Activated naive CD4-positive, alpha-beta T cell treated with anti-CD3 and anti-CD28 coated beads, Interleukin-2, amount 10 ng/mL, durations not matched to agents 7 days and 5 days (primary cell): ENCODE data around the gene ST14.

Experiments used
- CTCF ChIA-PET: fragments of 350-600 bp; sonication (Branson Sonifier 250); formaldehyde crosslinking; loops from one replicate; lab custom pipeline; 2021; ENCODE audit warnings: antibody characterized with exemption; lab: Charles Lee
- DNase-seq: peaks from one replicate; pipeline ENCODE4 v3.0.0-alpha.2; 2020
- H3K27ac Mint-ChIP-seq: one replicate; pipeline ENCODE4 v1.8.0; 2021; ENCODE audit warnings: mild to moderate bottlenecking, moderate library complexity, mixed read lengths
- H3K27me3 Mint-ChIP-seq: one replicate; pipeline ENCODE4 v1.8.0; 2021; ENCODE audit warnings: mild to moderate bottlenecking, mixed read lengths
- H3K36me3 Mint-ChIP-seq: one replicate; pipeline ENCODE4 v1.8.0; 2021; ENCODE audit warnings: mixed read lengths
- H3K4me1 Mint-ChIP-seq: one replicate; pipeline ENCODE4 v1.8.0; 2021; ENCODE audit warnings: mixed read lengths
- H3K4me3 Mint-ChIP-seq: one replicate; pipeline ENCODE4 v1.8.0; 2021; ENCODE audit warnings: mild to moderate bottlenecking, moderate library complexity, mixed read lengths
- H3K9me3 Mint-ChIP-seq: one replicate; pipeline ENCODE4 v1.8.0; 2021; ENCODE audit warnings: mixed read lengths

The ST14 gene

DNA sequence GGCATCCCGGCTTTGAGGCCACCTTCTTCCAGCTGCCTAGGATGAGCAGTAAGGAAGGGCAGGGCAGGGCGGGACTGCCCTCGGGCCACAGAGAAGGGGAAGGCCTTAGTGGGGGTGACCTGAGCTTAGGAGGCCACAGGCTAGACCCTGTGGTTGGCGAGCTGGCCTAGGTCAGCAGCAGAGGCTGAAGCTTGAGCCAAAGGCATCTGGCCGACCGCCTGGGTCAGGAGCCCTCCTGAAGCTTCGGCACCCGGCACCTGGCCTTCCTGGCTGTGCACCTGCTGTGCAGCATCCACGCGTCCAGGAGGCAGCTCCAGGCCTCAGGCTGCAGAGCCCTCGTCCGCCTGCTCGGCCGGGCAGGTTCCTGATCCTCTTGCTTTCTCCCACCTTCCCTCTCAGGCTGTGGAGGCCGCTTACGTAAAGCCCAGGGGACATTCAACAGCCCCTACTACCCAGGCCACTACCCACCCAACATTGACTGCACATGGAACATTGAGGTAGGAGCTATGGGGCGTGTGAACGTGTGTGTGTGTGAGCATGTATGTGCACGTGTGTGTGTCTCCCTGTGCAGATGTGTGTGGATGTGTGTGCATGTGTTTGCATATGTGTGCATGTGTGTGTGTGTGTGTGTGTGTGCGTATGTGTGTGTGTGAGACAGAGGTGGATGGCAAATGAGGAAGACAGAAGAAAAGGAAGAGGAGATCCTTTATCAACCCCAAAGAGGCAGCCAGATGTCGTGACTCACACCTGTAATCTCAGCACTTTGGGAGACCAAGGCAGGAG is 34.9 kb downstream of the ST14 start:
- Mint-ChIP-seq H3K4me3 (no peak overlapping the region), H3K27ac (no peak overlapping the region), H3K36me3 (no peaks in the 10 kb centered on the region), H3K4me1 (no peaks in the 10 kb centered on the region), H3K27me3 (no peaks in the 10 kb centered on the region), H3K9me3 (no peaks in the 10 kb centered on the region)
- CTCF ChIA-PET: interaction anchor here (1.4 kb wide), 1 partner anchor 18 kb away, joined by 3 read pairs; no protein-coding TSS in a partner anchor
- no peak for DNase-seq

DNA sequence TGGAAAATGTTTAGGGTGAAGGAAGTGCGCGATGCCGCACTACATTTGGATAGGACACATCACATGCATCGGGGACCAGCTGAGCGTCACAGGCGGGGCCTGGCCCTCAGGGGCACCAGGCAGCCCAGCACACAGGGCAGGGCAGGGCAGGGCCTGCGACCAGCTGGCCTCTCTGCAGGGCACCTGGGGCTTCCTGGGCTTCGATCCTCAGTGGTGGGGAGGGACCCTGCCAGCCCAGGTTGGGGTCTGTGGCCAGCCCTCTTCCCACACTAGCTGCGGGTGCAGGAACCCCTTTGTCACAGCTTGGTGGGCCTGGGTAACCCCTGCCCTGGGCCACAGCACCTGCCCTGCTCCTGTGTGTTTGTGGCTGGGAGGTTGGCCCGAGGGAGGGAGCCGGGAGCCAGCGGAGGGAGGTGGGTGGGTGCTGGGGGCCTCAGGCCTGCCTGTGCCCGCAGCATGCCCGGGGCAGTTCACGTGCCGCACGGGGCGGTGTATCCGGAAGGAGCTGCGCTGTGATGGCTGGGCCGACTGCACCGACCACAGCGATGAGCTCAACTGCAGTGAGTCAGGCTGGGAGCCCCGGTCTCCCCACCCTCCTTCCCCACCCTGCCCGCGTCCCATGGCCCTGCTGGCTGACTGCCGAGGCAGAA is 37.9 kb downstream of the ST14 start:
- CTCF ChIA-PET: interaction anchor here (1.0 kb wide), 1 partner anchor 66 kb away, joined by 3 read pairs; no protein-coding TSS in a partner anchor
- H3K36me3 Mint-ChIP-seq: no peaks in the 10 kb centered on the region

DNA sequence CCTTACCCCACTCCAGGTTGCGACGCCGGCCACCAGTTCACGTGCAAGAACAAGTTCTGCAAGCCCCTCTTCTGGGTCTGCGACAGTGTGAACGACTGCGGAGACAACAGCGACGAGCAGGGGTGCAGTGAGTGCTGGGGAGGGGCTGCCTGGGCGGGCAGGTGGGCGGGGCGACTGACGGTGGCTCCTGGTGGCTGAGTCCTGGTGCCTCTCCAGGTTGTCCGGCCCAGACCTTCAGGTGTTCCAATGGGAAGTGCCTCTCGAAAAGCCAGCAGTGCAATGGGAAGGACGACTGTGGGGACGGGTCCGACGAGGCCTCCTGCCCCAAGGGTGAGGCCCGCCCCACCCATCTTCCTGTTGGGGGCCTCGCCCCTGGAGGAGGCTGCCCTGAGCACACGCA is 38.7 kb downstream of the ST14 start:
- DNase-seq: no peak
- peaks cover 9% of the 10 kb centered on the region for H3K27me3 Mint-ChIP-seq
- no peak overlapping the region for H3K4me3 Mint-ChIP-seq
- CTCF ChIA-PET: no interaction called here
- H3K4me1 Mint-ChIP-seq: no peaks in the 10 kb centered on the region
- H3K27ac Mint-ChIP-seq: no peak overlapping the region
- H3K9me3 Mint-ChIP-seq: no peaks in the 10 kb centered on the region
- H3K36me3 Mint-ChIP-seq: no peaks in the 10 kb centered on the region

More for the DNA sequence above, 37.9 kb downstream of the ST14 start:
- no peaks in the 10 kb centered on the region for H3K4me1 Mint-ChIP-seq
- no peak overlapping the region for H3K4me3 Mint-ChIP-seq
- H3K9me3 Mint-ChIP-seq: no peaks in the 10 kb centered on the region
- peaks cover 3% of the 10 kb centered on the region for H3K27me3 Mint-ChIP-seq
- H3K27ac Mint-ChIP-seq: no peak overlapping the region
- no peak for DNase-seq

DNA sequence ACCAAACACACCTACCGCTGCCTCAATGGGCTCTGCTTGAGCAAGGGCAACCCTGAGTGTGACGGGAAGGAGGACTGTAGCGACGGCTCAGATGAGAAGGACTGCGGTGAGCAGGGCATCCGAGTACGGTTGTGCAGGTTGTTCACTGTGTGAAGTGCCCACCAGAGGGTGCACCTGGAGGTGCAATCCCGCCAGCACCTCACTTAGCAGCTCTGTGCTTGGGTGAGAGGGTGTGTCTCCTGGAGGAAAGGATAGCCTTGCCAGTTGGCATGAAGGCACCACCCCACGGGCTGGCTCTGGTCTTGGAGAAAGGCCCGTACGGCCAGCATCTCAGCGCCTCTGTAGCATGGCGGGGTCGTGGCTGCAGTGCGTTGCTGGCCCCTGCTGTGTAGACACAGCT is 39.4 kb downstream of the ST14 start:
- Mint-ChIP-seq H3K4me1 (no peaks in the 10 kb centered on the region), H3K9me3 (no peaks in the 10 kb centered on the region), H3K4me3 (no peak overlapping the region), H3K36me3 (no peaks in the 10 kb centered on the region), H3K27me3 (peaks cover 9% of the 10 kb centered on the region), H3K27ac (no peak overlapping the region)
- CTCF ChIA-PET: no interaction called here
- DNase-seq: no peak

DNA sequence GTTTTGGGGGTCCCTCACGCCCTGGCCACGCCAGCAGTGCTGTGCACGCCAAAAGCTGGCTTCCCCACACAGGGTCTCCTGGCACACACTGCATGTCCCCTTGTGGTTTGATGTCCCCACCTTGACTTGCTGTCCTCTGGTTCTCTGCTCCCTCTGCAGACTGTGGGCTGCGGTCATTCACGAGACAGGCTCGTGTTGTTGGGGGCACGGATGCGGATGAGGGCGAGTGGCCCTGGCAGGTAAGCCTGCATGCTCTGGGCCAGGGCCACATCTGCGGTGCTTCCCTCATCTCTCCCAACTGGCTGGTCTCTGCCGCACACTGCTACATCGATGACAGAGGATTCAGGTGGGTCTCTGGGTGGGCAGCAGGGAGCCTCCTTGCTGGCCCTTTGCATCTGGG is 40.2 kb downstream of the ST14 start:
- DNase-seq: no peak
- Mint-ChIP-seq H3K36me3 (no peaks in the 10 kb centered on the region), H3K9me3 (no peaks in the 10 kb centered on the region), H3K4me1 (no peaks in the 10 kb centered on the region), H3K27me3 (peaks cover 9% of the 10 kb centered on the region), H3K4me3 (no peak overlapping the region), H3K27ac (no peak overlapping the region)
- CTCF ChIA-PET: no interaction called here

DNA sequence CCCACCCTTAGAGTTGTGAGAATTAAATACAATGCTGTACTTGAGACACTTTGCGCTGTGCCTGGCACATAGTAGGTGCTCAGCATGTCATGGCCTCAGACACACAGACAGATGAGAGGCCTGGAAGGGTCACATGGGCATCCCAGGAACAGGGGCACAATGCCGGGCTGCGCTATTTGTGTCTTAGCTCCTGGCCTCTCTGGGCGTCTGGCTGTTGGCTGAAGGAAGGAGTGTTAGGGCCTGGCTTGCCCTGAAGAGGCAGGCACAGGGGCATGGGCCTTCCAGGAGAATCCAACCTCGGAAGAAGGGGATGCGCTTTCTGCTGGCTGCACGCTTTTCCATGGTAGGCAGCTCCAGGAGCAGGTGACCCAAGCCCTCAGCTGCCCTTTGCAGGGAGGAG is 41.4 kb downstream of the ST14 start:
- no peak for DNase-seq
- Mint-ChIP-seq H3K27me3 (peaks cover 9% of the 10 kb centered on the region), H3K4me3 (no peak overlapping the region), H3K9me3 (no peaks in the 10 kb centered on the region), H3K27ac (no peak overlapping the region), H3K4me1 (no peaks in the 10 kb centered on the region), H3K36me3 (no peaks in the 10 kb centered on the region)
- CTCF ChIA-PET: no interaction called here

DNA sequence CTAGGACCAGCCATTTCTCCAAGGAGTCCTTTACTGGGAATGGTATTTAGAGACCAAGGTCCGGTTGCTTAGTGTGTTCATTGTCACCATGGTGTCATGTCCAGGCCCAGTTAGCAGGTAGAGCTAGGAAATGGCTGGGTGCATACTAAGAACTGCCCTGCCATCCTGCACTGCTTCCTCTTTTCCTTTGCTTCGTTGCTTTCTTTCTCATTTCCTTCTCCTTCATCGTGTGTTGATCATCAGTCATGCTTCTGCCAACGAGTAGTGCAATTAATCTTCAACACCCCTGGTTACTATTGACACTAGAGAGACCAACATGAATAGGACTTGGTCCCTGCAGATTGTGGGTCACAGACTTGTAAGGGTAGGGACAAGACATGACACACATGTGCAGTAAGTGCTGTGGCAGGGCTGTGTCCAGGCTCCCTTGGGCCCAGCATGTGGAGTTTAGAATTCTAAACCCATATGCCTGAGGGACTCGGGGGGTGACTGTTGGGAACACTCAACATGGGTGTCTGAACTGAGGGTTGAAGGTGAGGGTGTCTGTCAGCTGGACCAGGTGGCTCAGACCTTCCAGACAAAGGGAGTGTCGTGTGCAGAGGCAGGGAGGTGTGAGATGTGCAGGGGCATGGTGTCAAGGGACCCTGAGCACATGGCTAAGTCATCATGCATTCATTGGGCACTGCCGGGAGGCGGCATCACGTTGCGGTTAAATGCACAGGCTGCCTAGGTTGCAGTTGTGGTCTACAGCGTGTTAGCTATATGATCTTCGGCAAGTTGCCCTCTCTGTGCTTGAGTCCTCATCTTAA is 42.6 kb downstream of the ST14 start:
- Mint-ChIP-seq H3K27ac (no peak overlapping the region), H3K27me3 (peaks cover 9% of the 10 kb centered on the region), H3K36me3 (no peaks in the 10 kb centered on the region), H3K9me3 (no peaks in the 10 kb centered on the region), H3K4me3 (no peak overlapping the region), H3K4me1 (no peaks in the 10 kb centered on the region)
- DNase-seq: no peak
- CTCF ChIA-PET: interaction anchor here (1.0 kb wide), 1 partner anchor 10 kb away, joined by 3 read pairs; no protein-coding TSS in a partner anchor

DNA sequence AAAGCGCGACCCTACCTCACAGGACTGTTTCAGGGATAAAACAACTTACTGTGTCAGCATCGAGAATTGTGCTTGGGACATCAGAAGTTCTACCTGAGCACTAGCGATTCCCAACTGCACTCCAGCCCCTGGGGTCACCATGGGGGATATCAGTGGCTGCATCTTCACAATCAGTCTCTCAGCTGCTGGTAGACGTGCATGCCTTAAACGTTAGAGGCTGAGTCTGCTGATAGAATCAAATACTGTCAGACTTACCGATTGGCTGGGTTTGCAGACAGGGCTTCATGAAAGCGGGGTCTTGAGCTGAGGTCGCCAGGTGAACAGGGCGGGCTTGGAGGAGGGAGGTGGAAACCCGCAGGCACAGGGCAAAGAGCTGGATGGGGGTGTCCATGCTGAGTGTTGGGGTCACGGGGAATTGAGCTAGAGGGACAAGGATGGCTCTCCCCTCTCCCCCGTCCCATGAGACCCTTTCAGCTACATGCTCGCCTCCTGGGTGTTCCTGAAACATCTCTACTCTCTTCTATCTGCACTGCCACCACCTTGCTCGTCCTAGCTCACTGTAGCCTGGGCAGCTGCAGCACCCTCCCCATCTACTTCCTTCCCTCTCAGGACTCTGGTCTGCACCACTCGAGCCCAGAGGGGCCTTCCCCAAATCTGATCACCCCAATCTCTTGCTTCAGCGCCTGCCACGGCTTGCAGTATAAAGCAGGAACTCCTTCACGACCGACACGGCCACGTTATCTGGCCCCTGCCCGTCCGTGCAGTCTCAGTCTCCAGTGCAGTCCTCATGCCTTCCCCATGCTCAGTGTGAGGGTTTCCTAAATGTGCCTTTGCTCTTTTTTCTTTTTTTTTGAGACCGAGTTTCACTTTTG is 43.5 kb downstream of the ST14 start:
- no peak overlapping the region for H3K27ac Mint-ChIP-seq
- no peaks in the 10 kb centered on the region for H3K4me1 Mint-ChIP-seq
- no peak overlapping the region for H3K4me3 Mint-ChIP-seq
- H3K9me3 Mint-ChIP-seq: no peaks in the 10 kb centered on the region
- peaks cover 9% of the 10 kb centered on the region for H3K27me3 Mint-ChIP-seq
- CTCF ChIA-PET: interaction anchor here (1.0 kb wide), 1 partner anchor 10 kb away, joined by 3 read pairs; no protein-coding TSS in a partner anchor
- H3K36me3 Mint-ChIP-seq: no peaks in the 10 kb centered on the region
- no peak for DNase-seq

DNA sequence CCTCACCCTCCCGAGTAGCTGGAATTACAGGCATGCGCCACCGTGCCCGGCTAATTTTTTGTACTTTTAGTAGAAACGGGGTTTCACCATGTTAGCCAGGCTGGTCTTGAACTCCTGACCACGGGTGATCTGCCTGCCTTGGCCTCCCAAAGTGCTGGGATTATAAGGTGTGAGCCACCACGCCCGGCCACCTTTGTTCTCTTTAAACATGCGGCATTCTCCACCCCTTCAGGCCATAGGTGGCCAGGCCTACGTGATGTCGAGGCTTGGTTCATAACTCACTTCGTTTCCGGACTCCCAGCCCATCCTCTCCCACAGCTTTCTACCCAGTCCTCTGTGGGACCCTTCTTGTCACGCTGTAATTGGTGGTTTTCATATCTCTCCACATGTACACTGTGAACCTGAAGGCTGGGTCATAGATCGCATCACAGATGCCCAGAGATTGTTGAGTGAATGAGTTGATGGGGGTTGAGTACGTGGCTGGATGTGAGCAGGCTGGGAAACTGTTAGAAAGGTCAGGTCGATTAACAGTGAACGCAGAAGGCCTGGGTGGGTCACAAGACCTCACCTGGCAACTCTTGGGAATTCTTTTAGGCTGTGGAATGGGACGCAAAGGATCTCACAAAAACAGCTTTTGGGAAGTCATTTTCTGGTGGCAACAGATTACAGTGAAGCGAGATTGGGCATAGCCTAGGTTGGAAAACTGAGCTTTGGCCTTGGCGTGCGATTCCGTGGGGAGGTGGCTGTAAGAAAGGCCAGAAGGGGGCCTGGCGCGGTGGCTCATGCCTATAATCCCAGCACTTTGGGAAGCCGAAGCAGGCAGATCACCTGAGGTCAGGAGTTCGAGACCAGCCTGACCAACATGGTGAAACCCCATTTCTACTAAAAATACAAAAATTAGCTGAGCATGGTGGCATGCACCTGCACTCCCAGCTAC is 44.5 kb downstream of the ST14 start:
- Mint-ChIP-seq H3K27me3 (peaks cover 9% of the 10 kb centered on the region), H3K36me3 (no peaks in the 10 kb centered on the region), H3K4me1 (no peaks in the 10 kb centered on the region), H3K4me3 (no peak overlapping the region), H3K27ac (no peak overlapping the region), H3K9me3 (no peaks in the 10 kb centered on the region)
- DNase-seq: no peak
- CTCF ChIA-PET: no interaction called here

DNA sequence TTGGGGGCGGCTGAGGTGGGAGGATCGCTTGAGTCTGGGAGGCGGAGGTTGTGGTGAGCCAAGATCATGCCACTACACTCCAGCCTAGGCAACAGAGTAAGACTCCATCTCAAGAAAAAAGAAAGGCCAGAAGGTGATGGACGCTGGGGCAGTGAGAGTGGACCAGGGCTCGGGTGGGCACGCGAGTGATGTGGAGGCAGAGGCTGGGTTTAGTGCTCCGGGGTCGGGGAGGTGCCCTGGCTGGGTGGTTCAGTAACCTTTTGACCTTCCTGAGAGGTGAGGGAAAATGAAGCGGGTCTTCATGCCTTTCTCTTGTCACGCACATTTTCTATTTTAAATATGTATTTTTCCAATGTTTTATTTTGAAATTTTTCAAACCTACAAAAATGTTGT is 45.1 kb downstream of the ST14 start:
- DNase-seq: no peak
- H3K4me1 Mint-ChIP-seq: no peaks in the 10 kb centered on the region
- CTCF ChIA-PET: no interaction called here
- H3K9me3 Mint-ChIP-seq: no peaks in the 10 kb centered on the region
- H3K27me3 Mint-ChIP-seq: peaks cover 9% of the 10 kb centered on the region
- H3K36me3 Mint-ChIP-seq: no peaks in the 10 kb centered on the region
- H3K4me3 Mint-ChIP-seq: no peak overlapping the region
- H3K27ac Mint-ChIP-seq: no peak overlapping the region

DNA sequence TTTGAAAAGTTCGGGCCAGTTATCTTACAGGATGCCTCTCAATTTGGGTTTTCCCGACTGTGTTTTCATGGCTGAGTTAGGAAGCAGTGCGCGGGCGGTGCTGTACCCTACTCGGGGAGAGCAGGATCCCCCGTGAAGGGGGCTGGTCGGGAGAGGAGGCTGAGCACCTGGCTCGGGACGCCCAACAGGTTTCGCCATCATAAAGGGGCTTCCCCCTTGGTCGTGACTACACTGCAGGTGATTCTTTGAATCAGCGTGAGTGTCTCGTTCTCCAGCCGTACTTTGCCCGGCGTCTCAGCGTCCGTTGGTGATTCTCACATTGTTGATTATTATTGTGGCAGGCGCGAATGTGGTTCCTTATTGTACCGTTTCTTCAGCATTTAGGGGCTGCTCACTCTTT is 46.6 kb downstream of the ST14 start:
- Mint-ChIP-seq H3K36me3 (no peaks in the 10 kb centered on the region), H3K9me3 (no peaks in the 10 kb centered on the region), H3K4me1 (no peaks in the 10 kb centered on the region), H3K27me3 (peaks cover 12% of the 10 kb centered on the region), H3K4me3 (no peak overlapping the region), H3K27ac (no peak overlapping the region)
- DNase-seq: no peak
- CTCF ChIA-PET: interaction anchor here (0.9 kb wide), 1 partner anchor 227 kb away, joined by 4 read pairs; no protein-coding TSS in a partner anchor

DNA sequence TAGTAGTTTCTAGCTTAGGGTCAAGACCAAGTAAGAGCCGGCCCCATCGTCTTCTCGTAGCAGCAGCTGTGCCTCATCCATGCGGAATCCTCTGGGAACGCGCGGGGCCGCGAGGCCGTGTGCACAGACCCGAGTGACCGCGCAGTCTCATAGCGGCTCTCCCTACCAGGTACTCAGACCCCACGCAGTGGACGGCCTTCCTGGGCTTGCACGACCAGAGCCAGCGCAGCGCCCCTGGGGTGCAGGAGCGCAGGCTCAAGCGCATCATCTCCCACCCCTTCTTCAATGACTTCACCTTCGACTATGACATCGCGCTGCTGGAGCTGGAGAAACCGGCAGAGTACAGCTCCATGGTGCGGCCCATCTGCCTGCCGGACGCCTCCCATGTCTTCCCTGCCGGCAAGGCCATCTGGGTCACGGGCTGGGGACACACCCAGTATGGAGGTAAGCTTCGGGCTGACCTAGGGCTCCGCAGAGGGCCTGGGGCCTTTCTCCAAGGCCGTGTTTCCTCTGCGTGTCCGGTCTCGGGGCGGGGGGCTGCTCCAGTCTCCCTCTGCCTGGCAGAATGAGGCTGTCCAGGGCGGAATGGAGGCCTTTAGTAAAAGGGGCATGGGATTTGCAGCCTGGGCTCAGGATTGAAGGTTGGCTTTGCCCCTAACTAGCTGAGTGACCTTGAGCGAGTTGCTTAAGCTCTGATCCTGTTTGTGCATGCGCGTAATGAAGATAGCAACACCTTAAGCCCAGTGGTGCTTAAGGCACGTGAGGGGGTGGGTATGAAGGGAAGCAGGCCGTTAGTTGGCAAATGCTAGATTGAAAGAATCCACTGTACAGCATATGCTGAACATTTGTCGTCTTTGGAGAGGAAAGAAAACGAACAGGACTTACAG is 48.9 kb downstream of the ST14 start:
- Mint-ChIP-seq H3K36me3 (no peaks in the 10 kb centered on the region), H3K4me1 (peaks cover 2% of the 10 kb centered on the region), H3K9me3 (no peaks in the 10 kb centered on the region), H3K27ac (no peak overlapping the region), H3K4me3 (no peak overlapping the region), H3K27me3 (peaks cover 15% of the 10 kb centered on the region)
- CTCF ChIA-PET: interaction anchor here (1.3 to 1.5 kb wide), 2 partner anchors 223 to 654 kb away, joined by 4 to 5 read pairs; no protein-coding TSS in a partner anchor
- DNase-seq: no peak
